Measurements from ENCODE around the gene CLMN. TPM values are rescaled to one million over a fixed set of nuclear protein-coding genes. Genes with fewer than 3 reads are reported as not detected.

Gene CLMN
- total and polyA plus RNA-seq, 2 of the 8 experiments (the other 6 are each of a cell fraction or from before 2014, with no cell fraction given), result 1.6 to 8.2 TPM

DNA sequence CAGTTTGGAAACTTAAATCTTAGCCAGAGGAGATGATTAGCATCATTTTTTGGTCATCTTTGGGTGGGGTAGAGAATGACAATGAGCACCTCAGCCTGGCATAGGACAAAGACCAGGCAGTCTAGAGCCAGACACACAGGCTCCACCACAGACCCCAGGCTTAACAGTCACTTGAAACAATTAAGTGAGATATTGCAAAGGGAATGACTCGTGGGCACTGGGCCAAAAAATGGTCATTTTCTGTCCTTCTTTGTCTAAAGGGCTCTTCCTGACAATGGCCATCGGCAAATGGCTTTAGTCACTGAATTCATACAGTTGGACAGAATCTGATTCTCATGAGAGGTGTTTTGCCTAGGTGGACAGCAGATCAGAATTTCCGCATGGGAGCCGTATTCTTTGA lies 84.4 kb downstream of the CLMN start:
- H2BK12ac ChIP-seq (ENCODE audit: low read depth, low read length), result no peak overlapping the region
- H3K4ac ChIP-seq (replicated peaks; ENCODE audit: insufficient read length, low read depth, low read length), result no peak overlapping the region
- no peak overlapping the region for H4K8ac ChIP-seq (ENCODE audit: extremely low read depth, insufficient read depth, low read length)
- H4K5ac ChIP-seq (ENCODE audit: insufficient read length, low read depth, low read length), result no peak overlapping the region
- H3K27ac ChIP-seq (ENCODE audit: low read depth, low read length), result no peak overlapping the region
- no peak overlapping the region for H3K18ac ChIP-seq (ENCODE audit: extremely low read depth, low read length)
- CTCF ChIA-PET (ENCODE audit: partially characterized antibody), result interaction anchor here (1.0 to 1.2 kb wide), 2 partner anchors 17 to 60 kb away, joined by 3 to 5 read pairs; no protein-coding TSS in a partner anchor
- POLR2A ChIA-PET (ENCODE audit: partially characterized antibody), result interaction anchor here (0.7 kb wide), 1 partner anchor 989 kb away, joined by 3 read pairs; no protein-coding TSS in a partner anchor
- H4K20me1 ChIP-seq (replicated peaks in 1 of 2; ENCODE audit: control insufficient read depth in 1 of 2, insufficient read depth in 2 of 2, low read length in 2 of 2), result peaks cover 0 to 1% of the 10 kb centered on the region in 2 experiments
- FAIRE-seq (no peak), DNase-seq (ENCODE audit: low read depth in 1 of 2, low spot score in 2 of 2) (no peak)
- no peak overlapping the region for H2AK5ac ChIP-seq (ENCODE audit: low read depth, low read length)
- peaks cover 2% of the 10 kb centered on the region; the same call in 1 of the 2 replicates for H3K23me2 ChIP-seq (ENCODE audit: low read depth, low read length)
- no peak overlapping the region for H2BK20ac ChIP-seq (ENCODE audit: low read length)
- H2BK5ac ChIP-seq (ENCODE audit: low read depth, low read length), result no peak overlapping the region
- no peaks in the 10 kb centered on the region for H3K36me3 ChIP-seq (ENCODE audit: control insufficient read depth in 2 of 4, insufficient read depth in 4 of 4, low read length in 3 of 4)
- H2BK15ac ChIP-seq (ENCODE audit: low read length), result no peak overlapping the region
- no peak overlapping the region for H2BK120ac ChIP-seq (replicated peaks; ENCODE audit: low read depth, low read length)
- no peak overlapping the region for H2AFZ ChIP-seq (ENCODE audit: low read length)
- no peak overlapping the region for H3K56ac ChIP-seq (replicated peaks; ENCODE audit: insufficient read length, low read depth, low read length)
- H3K9me3 ChIP-seq (ENCODE audit: insufficient read depth in 2 of 2, low read depth in 1 of 2, low read length in 1 of 2), result no peaks in the 10 kb centered on the region
- H3K14ac ChIP-seq (ENCODE audit: insufficient read length), result no peak overlapping the region
- peaks cover 0 to 6% (median 0%) of the 10 kb centered on the region in 4 experiments; a peak in 4 of 7 replicates for H3K4me1 ChIP-seq (replicated peaks in 1 of 4; ENCODE audit: control insufficient read depth in 3 of 4, insufficient read depth in 4 of 4, low read length in 3 of 4)
- WGBS, 2 experiments (ENCODE audit: extremely low coverage in 1 of 2, insufficient coverage in 1 of 2, insufficient read length in 1 of 2, insufficient replicate concordance in 2 of 2, low coverage in 1 of 2, low lambda C conversion rate in 2 of 2, missing lambda C conversion rate in 1 of 2), result 91% methylated on average over 4 of the region's 4 CpGs; no CpG with 5 or more reads in 1 of the 2 experiments
- H3K79me2 ChIP-seq (ENCODE audit: control insufficient read depth in 1 of 2, insufficient read depth in 2 of 2, low read length in 2 of 2), result no peaks in the 10 kb centered on the region
- TF ChIP-seq NRF1 (IDR thresholded peaks at IDR 0.05; ENCODE audit: low read depth, low read length) (no peak), RXRA (IDR thresholded peaks at IDR 0.05; ENCODE audit: insufficient read depth, low read depth, low read length) (no peak), ZNF274 (IDR thresholded peaks at IDR 0.05; ENCODE audit: borderline replicate concordance, extremely low read depth, low read length) (no peak), CEBPB (IDR thresholded peaks at IDR 0.05; ENCODE audit: low read depth, low read length) (no peak), NANOG (IDR thresholded peaks at IDR 0.05; ENCODE audit: insufficient read depth, low read depth, low read length, poor library complexity, severe bottlenecking) (no peak), KDM1A (IDR thresholded peaks at IDR 0.05; ENCODE audit: borderline replicate concordance, low read length) (no peak), CBX5 (IDR thresholded peaks at IDR 0.05; ENCODE audit: low read depth, low read length) (no peak), TEAD4 (IDR thresholded peaks at IDR 0.05; ENCODE audit: low read depth, low read length) (no peak), MAFK (IDR thresholded peaks at IDR 0.05; ENCODE audit: low read depth, low read length) (no peak), SP2 (IDR thresholded peaks at IDR 0.05; ENCODE audit: low read length) (no peak), SP1 (IDR thresholded peaks at IDR 0.05; ENCODE audit: low read depth, low read length) (no peak)
- TF ChIP-seq, protein P1, sequence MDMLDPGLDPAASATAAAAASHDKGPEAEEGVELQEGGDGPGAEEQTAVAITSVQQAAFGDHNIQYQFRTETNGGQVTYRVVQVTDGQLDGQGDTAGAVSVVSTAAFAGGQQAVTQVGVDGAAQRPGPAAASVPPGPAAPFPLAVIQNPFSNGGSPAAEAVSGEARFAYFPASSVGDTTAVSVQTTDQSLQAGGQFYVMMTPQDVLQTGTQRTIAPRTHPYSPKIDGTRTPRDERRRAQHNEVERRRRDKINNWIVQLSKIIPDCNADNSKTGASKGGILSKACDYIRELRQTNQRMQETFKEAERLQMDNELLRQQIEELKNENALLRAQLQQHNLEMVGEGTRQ (IDR thresholded peaks at IDR 0.05; ENCODE audit: low read length), result no peak
- TF ChIP-seq, protein P2, sequence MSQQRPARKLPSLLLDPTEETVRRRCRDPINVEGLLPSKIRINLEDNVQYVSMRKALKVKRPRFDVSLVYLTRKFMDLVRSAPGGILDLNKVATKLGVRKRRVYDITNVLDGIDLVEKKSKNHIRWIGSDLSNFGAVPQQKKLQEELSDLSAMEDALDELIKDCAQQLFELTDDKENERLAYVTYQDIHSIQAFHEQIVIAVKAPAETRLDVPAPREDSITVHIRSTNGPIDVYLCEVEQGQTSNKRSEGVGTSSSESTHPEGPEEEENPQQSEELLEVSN (IDR thresholded peaks at IDR 0.05), result no peak
- no peaks in the 10 kb centered on the region for H3K27me3 ChIP-seq (replicated peaks in 1 of 4; ENCODE audit: control insufficient read depth in 3 of 4, extremely low read depth in 1 of 4, insufficient read depth in 3 of 4, low read length in 3 of 4)
- H3K4me2 ChIP-seq (ENCODE audit: insufficient read depth in 1 of 2, low read depth in 2 of 2, low read length in 2 of 2), result no peak overlapping the region
- H4K91ac ChIP-seq (replicated peaks; ENCODE audit: insufficient read length, low read length), result no peak overlapping the region
- H3K4me3 ChIP-seq (ENCODE audit: extremely low read depth in 1 of 4, insufficient read depth in 2 of 4, low read depth in 3 of 4, low read length in 4 of 4), result no peak overlapping the region
- no peak overlapping the region for H3K9ac ChIP-seq (replicated peaks in 1 of 4; ENCODE audit: extremely low read depth in 1 of 4, low read depth in 3 of 4, low read length in 3 of 4)
- no peak overlapping the region for H3K23ac ChIP-seq (ENCODE audit: insufficient read length)
- no peaks in the 10 kb centered on the region for H3K79me1 ChIP-seq (ENCODE audit: low read depth, low read length)

Measured in H1 (cell line).